HG03039 (cell line): ENCODE measurements around the gene EP400.

Source experiments
- ATAC-seq: cut with Tn5 transposase; IDR thresholded peaks from one replicate; pipeline ENCODE4 v1.9.1; 2021; ENCODE audit warnings: mild to moderate bottlenecking, moderate library complexity; ENCODE audit not compliant: unreplicated experiment

EP400 gene

GRCh38 chr12:131927110-131928079, 22.3 kb upstream of the EP400 start:
- ATAC-seq = no peak

- ATAC-seq = no peak
Observed at GRCh38 chr12:131928080-131928710, 21.5 kb upstream of the EP400 start.

- peak; percentile 58 for ATAC-seq
Observed at GRCh38 chr12:131928711-131929580, 20.8 kb upstream of the EP400 start, which contains the start of gene PUS1. Gene PUS1 (plus strand): TSS chr12:131929276. CDS start chr12:131929723, 447 bp downstream.

- no peak for ATAC-seq
Observed at GRCh38 chr12:131929581-131930456, 19.9 kb upstream of the EP400 start.

GRCh38 chr12:131930510-131930909, 19.2 kb upstream of the EP400 start:
- no peak for ATAC-seq

GRCh38 chr12:131933387-131933786, 16.4 kb upstream of the EP400 start:
- no peak for ATAC-seq

GRCh38 chr12:131934535-131934934, 15.2 kb upstream of the EP400 start:
- ATAC-seq = no peak

GRCh38 chr12:131938082-131938481, 11.7 kb upstream of the EP400 start:
- ATAC-seq = no peak

- no peak for ATAC-seq
Observed at GRCh38 chr12:131939007-131939406, 10.7 kb upstream of the EP400 start.

- no peak for ATAC-seq
Observed at GRCh38 chr12:131940141-131940547, 9.6 kb upstream of the EP400 start.

GRCh38 chr12:131941116-131941986, 8.4 kb upstream of the EP400 start:
- ATAC-seq = no peak

GRCh38 chr12:131941987-131942341, 7.8 kb upstream of the EP400 start:
- ATAC-seq = no peak

GRCh38 chr12:131942671-131943070, 7.1 kb upstream of the EP400 start:
- ATAC-seq = no peak

GRCh38 chr12:131943389-131943788, 6.4 kb upstream of the EP400 start:
- ATAC-seq = no peak

- ATAC-seq = no peak
Observed at GRCh38 chr12:131943876-131944275, 5.9 kb upstream of the EP400 start.

- no peak for ATAC-seq
Observed at GRCh38 chr12:131944601-131945251, 5.0 kb upstream of the EP400 start.

- no peak for ATAC-seq
Observed at GRCh38 chr12:131946757-131947156, 3.0 kb upstream of the EP400 start.

GRCh38 chr12:131947482-131948027, 2.2 kb upstream of the EP400 start:
- ATAC-seq = no peak
